Osteoblast (primary cell): ENCODE results near the gene SERPINA1. TPM values are rescaled to one million over a fixed set of nuclear protein-coding genes. Genes with fewer than 3 reads are reported as not detected.

Experiments
- DNase-seq: peaks from one replicate; pipeline ENCODE4 v3.0.0; 2011; ENCODE audit warnings: low spot score, mixed read lengths; ENCODE audit not compliant: insufficient read length; ENCODE audit errors: missing footprints
- H2AFZ ChIP-seq: 2 replicates; pipeline ENCODE4 v1.6.0; 2011; ENCODE audit warnings: mild to moderate bottlenecking, low read length
- H3K27ac ChIP-seq: 2 replicates; pipeline ENCODE4 v1.5.1; 2011; ENCODE audit warnings: mild to moderate bottlenecking, low read depth, low read length, moderate library complexity
- H3K27me3 ChIP-seq: 2 replicates; pipeline ENCODE4 v1.6.0; 2012; ENCODE audit warnings: mild to moderate bottlenecking, control low read depth, inconsistent platforms, low read length, moderate library complexity; ENCODE audit not compliant: insufficient read depth
- H3K36me3 ChIP-seq: 2 replicates; pipeline ENCODE4 v1.5.1; 2011; ENCODE audit warnings: mild to moderate bottlenecking, low read length, control low read depth, moderate library complexity; ENCODE audit not compliant: insufficient read depth
- H3K4me1 ChIP-seq: 2 replicates; pipeline ENCODE4 v1.5.1; 2011; ENCODE audit warnings: mild to moderate bottlenecking, low read length, control low read depth, moderate library complexity; ENCODE audit not compliant: insufficient read depth
- H3K4me2 ChIP-seq: 2 replicates; pipeline ENCODE4 v1.6.0; 2011; ENCODE audit warnings: mild to moderate bottlenecking, low read length; ENCODE audit not compliant: insufficient read depth
- H3K4me3 ChIP-seq: fragments of 200-600 bp; sonication (generic); 3 replicates; pipeline ENCODE4 v1.5.1; 2012; ENCODE audit warnings: mild to moderate bottlenecking, low read length, inconsistent platforms; ENCODE audit not compliant: insufficient read depth
- H3K79me2 ChIP-seq: 2 replicates; pipeline ENCODE4 v1.6.0; 2012; ENCODE audit warnings: mild to moderate bottlenecking, low read length, control low read depth, inconsistent platforms; ENCODE audit not compliant: insufficient read depth
- H3K9me3 ChIP-seq: 2 replicates; pipeline ENCODE4 v1.5.1; 2011; ENCODE audit warnings: low read depth, low read length, control low read depth
- H4K20me1 ChIP-seq: 2 replicates; pipeline ENCODE4 v1.6.0; 2012; ENCODE audit warnings: mild to moderate bottlenecking, low read length, control low read depth; ENCODE audit not compliant: insufficient read depth
- total RNA-seq: library from RNA; depleted of rRNA; stranded (reverse); fragments of >200 nt; gene quantifications from 2 replicates; pipeline ENCODE4 v1.2.3, GENCODE V29; 2012
- TF ChIP-seq, protein P1 (sequence below): IDR thresholded peaks from 2 replicates; pipeline ENCODE4 v1.5.1; 2011; ENCODE audit warnings: mild to moderate bottlenecking, low read depth, low read length, moderate library complexity; ENCODE audit errors: extremely low read depth

The SERPINA1 gene
- total RNA-seq, 1 donor, result 1.4 TPM

DNA sequence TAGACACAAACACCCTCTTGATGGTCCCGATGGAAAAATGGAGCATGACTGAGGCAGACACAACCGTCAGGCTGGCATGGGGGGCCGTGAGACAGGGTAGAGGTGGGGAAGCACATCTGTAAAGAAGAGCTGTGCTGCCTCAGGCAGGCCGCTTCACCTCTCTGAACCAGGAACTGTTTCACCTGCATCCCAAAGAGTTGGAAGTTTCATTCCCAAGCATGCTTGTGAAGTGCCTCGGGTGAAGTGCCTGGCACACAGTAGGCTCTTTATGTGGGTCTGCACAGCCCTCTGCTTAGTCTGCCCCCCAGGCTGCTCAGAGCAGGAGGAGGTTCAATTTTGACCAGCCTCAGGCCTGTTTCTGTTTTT is 685 bp upstream of the SERPINA1 start:
- Histone ChIP-seq H4K20me1 (no peaks in the 10 kb centered on the region), H3K36me3 (no peaks in the 10 kb centered on the region), H2AFZ (no peak overlapping the region), H3K4me2 (no peak overlapping the region), H3K4me1 (peaks cover 25% of the 10 kb centered on the region), H3K79me2 (no peaks in the 10 kb centered on the region), H3K27me3 (no peaks in the 10 kb centered on the region), H3K27ac (no peak overlapping the region), H3K4me3 (no peak overlapping the region), H3K9me3 (no peaks in the 10 kb centered on the region)
- no peak for DNase-seq
- TF ChIP-seq, protein P1, sequence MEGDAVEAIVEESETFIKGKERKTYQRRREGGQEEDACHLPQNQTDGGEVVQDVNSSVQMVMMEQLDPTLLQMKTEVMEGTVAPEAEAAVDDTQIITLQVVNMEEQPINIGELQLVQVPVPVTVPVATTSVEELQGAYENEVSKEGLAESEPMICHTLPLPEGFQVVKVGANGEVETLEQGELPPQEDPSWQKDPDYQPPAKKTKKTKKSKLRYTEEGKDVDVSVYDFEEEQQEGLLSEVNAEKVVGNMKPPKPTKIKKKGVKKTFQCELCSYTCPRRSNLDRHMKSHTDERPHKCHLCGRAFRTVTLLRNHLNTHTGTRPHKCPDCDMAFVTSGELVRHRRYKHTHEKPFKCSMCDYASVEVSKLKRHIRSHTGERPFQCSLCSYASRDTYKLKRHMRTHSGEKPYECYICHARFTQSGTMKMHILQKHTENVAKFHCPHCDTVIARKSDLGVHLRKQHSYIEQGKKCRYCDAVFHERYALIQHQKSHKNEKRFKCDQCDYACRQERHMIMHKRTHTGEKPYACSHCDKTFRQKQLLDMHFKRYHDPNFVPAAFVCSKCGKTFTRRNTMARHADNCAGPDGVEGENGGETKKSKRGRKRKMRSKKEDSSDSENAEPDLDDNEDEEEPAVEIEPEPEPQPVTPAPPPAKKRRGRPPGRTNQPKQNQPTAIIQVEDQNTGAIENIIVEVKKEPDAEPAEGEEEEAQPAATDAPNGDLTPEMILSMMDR, result no peak

DNA sequence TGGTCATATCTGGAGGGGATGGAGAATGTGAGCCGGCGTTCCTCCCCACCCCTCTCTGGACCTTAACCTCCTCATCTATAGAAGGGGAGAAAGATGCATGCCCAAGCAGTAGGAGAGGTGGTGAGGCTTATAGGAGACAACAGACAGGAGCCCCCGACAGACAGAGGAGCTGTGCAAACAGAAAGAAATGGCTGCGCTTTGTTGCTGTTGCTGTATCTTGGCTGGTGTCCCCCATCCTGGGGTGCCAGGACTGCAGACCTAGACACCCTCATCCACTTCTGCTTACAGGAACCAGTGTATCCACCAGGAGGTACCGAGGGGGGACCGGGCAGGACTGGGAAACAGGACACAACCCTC is 397 bp downstream of the SERPINA1 start:
- no peak overlapping the region for H3K27ac ChIP-seq
- no peaks in the 10 kb centered on the region for H3K9me3 ChIP-seq
- H2AFZ ChIP-seq, result no peak overlapping the region
- DNase-seq, result no peak
- H3K27me3 ChIP-seq, result no peaks in the 10 kb centered on the region
- no peaks in the 10 kb centered on the region for H4K20me1 ChIP-seq
- H3K79me2 ChIP-seq, result no peaks in the 10 kb centered on the region
- TF ChIP-seq, protein P1, result no peak
- H3K4me2 ChIP-seq, result no peak overlapping the region
- no peak overlapping the region for H3K4me3 ChIP-seq
- no peaks in the 10 kb centered on the region for H3K36me3 ChIP-seq
- H3K4me1 ChIP-seq, result peaks cover 18% of the 10 kb centered on the region

GRCh38 chr14:94387051-94388026 is 1.1 kb downstream of the SERPINA1 start:
- Histone ChIP-seq H2AFZ (no peak overlapping the region), H3K4me2 (no peak overlapping the region), H3K9me3 (no peaks in the 10 kb centered on the region), H3K27me3 (no peaks in the 10 kb centered on the region), H3K79me2 (no peaks in the 10 kb centered on the region), H3K4me1 (peaks cover 13% of the 10 kb centered on the region), H3K4me3 (no peak overlapping the region), H3K36me3 (no peaks in the 10 kb centered on the region), H3K27ac (no peak overlapping the region), H4K20me1 (no peaks in the 10 kb centered on the region)
- TF ChIP-seq, protein P1, result no peak
- DNase-seq, result no peak

DNA sequence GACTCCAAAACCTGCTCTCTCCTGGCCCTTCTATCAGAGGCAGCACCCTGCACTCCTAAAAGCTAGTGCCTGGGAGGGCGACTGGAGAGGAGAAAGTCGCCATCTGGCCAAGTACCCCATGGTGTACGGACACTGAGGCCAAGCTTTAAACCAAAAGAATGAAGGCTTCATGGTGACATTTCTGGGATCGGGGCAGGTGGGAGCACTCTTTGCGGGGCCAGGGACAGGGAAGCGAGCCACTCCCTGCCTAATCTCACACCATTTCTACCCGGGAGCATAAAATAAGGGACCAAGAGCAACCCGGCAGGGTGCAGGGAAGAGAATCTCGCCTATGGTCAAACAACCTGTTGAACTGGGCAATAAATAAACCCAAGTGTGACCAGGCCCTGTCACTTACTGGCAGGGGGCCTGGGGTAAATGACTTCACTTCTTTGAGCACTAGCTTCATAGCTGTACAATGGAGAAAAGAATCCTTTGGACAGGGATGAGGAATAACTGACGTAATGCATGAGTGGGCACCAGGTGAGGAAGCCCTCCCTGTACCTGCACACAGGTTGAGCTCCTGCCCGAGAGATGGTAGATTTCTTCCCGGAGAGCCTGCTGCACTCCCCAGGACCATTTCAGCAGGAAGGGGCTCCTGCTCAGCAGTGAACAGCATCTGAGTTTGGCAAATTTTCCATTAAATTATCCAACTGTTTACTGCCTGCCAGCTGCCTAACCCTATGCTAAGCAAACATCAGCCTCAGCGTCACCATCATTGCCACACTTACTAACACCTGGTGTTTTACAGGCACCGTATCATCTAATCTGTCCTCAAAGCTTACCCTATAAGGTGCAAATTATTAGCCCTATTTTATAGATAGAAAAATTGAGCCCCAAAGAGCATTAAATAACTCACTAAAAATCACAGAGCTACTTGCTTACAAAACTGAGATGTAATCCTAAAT is 2.0 kb downstream of the SERPINA1 start:
- H3K36me3 ChIP-seq, result no peaks in the 10 kb centered on the region
- H3K27me3 ChIP-seq, result no peaks in the 10 kb centered on the region
- H3K79me2 ChIP-seq, result no peaks in the 10 kb centered on the region
- no peak for DNase-seq
- H2AFZ ChIP-seq, result no peak overlapping the region
- TF ChIP-seq, protein P1, result no peak
- no peaks in the 10 kb centered on the region for H4K20me1 ChIP-seq
- no peaks in the 10 kb centered on the region for H3K9me3 ChIP-seq
- H3K4me3 ChIP-seq, result no peak overlapping the region
- no peak overlapping the region for H3K27ac ChIP-seq
- H3K4me2 ChIP-seq, result no peak overlapping the region
- peaks cover 9% of the 10 kb centered on the region for H3K4me1 ChIP-seq
